ENCODE results near the gene NACC1. TPM values are rescaled to one million over a fixed set of nuclear protein-coding genes. Genes with fewer than 3 reads are reported as not detected.

Gene NACC1
- polyA plus RNA-seq, 1 donor (not counting 4 experiments of a cell fraction or from before 2014, with no cell fraction given), result 32.9 TPM

- TF ChIP-seq, protein P1, sequence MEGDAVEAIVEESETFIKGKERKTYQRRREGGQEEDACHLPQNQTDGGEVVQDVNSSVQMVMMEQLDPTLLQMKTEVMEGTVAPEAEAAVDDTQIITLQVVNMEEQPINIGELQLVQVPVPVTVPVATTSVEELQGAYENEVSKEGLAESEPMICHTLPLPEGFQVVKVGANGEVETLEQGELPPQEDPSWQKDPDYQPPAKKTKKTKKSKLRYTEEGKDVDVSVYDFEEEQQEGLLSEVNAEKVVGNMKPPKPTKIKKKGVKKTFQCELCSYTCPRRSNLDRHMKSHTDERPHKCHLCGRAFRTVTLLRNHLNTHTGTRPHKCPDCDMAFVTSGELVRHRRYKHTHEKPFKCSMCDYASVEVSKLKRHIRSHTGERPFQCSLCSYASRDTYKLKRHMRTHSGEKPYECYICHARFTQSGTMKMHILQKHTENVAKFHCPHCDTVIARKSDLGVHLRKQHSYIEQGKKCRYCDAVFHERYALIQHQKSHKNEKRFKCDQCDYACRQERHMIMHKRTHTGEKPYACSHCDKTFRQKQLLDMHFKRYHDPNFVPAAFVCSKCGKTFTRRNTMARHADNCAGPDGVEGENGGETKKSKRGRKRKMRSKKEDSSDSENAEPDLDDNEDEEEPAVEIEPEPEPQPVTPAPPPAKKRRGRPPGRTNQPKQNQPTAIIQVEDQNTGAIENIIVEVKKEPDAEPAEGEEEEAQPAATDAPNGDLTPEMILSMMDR (optimal IDR thresholded peaks at IDR 0.05 in 1 of 3, IDR thresholded peaks at IDR 0.05 in 1 of 3, conservative IDR thresholded peaks at IDR 0.05 in 1 of 3; ENCODE audit: extremely low read depth in 1 of 3, insufficient read depth in 2 of 3, low read length in 3 of 3), result no peak
- TF ChIP-seq EZH2 (IDR thresholded peaks at IDR 0.05; ENCODE audit: low read length), result no peak
- H3K9me3 ChIP-seq (ENCODE audit: control insufficient read depth, low read depth, low read length), result no peaks in the 10 kb centered on the region
- FAIRE-seq, result no peak
- no peaks in the 10 kb centered on the region for H3K27me3 ChIP-seq (ENCODE audit: control insufficient read depth, extremely low read depth, insufficient read depth, low read length)
- no peaks in the 10 kb centered on the region for H3K79me2 ChIP-seq (ENCODE audit: control insufficient read depth, insufficient read depth, low read length)
- H3K9me1 ChIP-seq (ENCODE audit: control insufficient read depth, extremely low read depth, insufficient read depth, low read length), result no peaks in the 10 kb centered on the region
- H3K27ac ChIP-seq (ENCODE audit: control insufficient read depth, insufficient read depth, low read length), result no peak overlapping the region
- no peaks in the 10 kb centered on the region for H4K20me1 ChIP-seq (ENCODE audit: control insufficient read depth, extremely low read depth, insufficient read depth, low read length)
- no peak overlapping the region for H3K4me2 ChIP-seq (ENCODE audit: control insufficient read depth, extremely low read depth, insufficient read depth, low read depth, low read length)
- dilution Hi-C loops (cut with MboI; ENCODE audit: extremely low pct_ligation_motif_present, low sequenced_read_pairs), result no loop called here
- no peak for DNase-seq (ENCODE audit: low read depth, low spot score)
- H3K4me1 ChIP-seq (ENCODE audit: control insufficient read depth, extremely low read depth, insufficient read depth, low read length), result peaks cover 8% of the 10 kb centered on the region
- no peak overlapping the region for H3K9ac ChIP-seq (ENCODE audit: control insufficient read depth, extremely low read depth, insufficient read depth, low read length)
- H2AFZ ChIP-seq (ENCODE audit: control insufficient read depth, low read length), result no peak overlapping the region
- no peak overlapping the region for H3K4me3 ChIP-seq (ENCODE audit: control insufficient read depth in 2 of 3, extremely low read depth in 1 of 3, insufficient read depth in 2 of 3, low read depth in 1 of 3, low read length in 3 of 3)
- H3K36me3 ChIP-seq (ENCODE audit: control insufficient read depth in 2 of 2, extremely low read depth in 1 of 2, insufficient read depth in 2 of 2, low read length in 2 of 2), result peaks cover 3 to 12% of the 10 kb centered on the region in 2 experiments
These were observed 14.3 kb upstream of the NACC1 start for GRCh38 chr19:13103581-13104359.

- Histone ChIP-seq H3K4me2 (ENCODE audit: control insufficient read depth, extremely low read depth, insufficient read depth, low read depth, low read length) (no peak overlapping the region), H2AFZ (ENCODE audit: control insufficient read depth, low read length) (no peak overlapping the region), H4K20me1 (ENCODE audit: control insufficient read depth, extremely low read depth, insufficient read depth, low read length) (no peaks in the 10 kb centered on the region), H3K4me3 (ENCODE audit: control insufficient read depth in 2 of 3, extremely low read depth in 1 of 3, insufficient read depth in 2 of 3, low read depth in 1 of 3, low read length in 3 of 3) (no peak overlapping the region), H3K36me3 (ENCODE audit: control insufficient read depth in 2 of 2, extremely low read depth in 1 of 2, insufficient read depth in 2 of 2, low read length in 2 of 2) (peaks cover 3 to 12% of the 10 kb centered on the region in 2 experiments), H3K9me1 (ENCODE audit: control insufficient read depth, extremely low read depth, insufficient read depth, low read length) (no peaks in the 10 kb centered on the region), H3K4me1 (ENCODE audit: control insufficient read depth, extremely low read depth, insufficient read depth, low read length) (peaks cover 5% of the 10 kb centered on the region), H3K79me2 (ENCODE audit: control insufficient read depth, insufficient read depth, low read length) (no peaks in the 10 kb centered on the region), H3K9me3 (ENCODE audit: control insufficient read depth, low read depth, low read length) (no peaks in the 10 kb centered on the region), H3K9ac (ENCODE audit: control insufficient read depth, extremely low read depth, insufficient read depth, low read length) (no peak overlapping the region), H3K27ac (ENCODE audit: control insufficient read depth, insufficient read depth, low read length) (no peak overlapping the region), H3K27me3 (ENCODE audit: control insufficient read depth, extremely low read depth, insufficient read depth, low read length) (no peaks in the 10 kb centered on the region)
- FAIRE-seq (no peak), DNase-seq (ENCODE audit: low read depth, low spot score) (no peak)
- TF ChIP-seq, protein P1 (optimal IDR thresholded peaks at IDR 0.05 in 1 of 3, IDR thresholded peaks at IDR 0.05 in 1 of 3, conservative IDR thresholded peaks at IDR 0.05 in 1 of 3; ENCODE audit: extremely low read depth in 1 of 3, insufficient read depth in 2 of 3, low read length in 3 of 3), result peak; percentile 26 to 70 (median 58)
- no peak for TF ChIP-seq EZH2 (IDR thresholded peaks at IDR 0.05; ENCODE audit: low read length)
- dilution Hi-C loops (cut with MboI; ENCODE audit: extremely low pct_ligation_motif_present, low sequenced_read_pairs), result no loop called here
These were observed 13.7 kb upstream of the NACC1 start for GRCh38 chr19:13104360-13104847.
